Cardiac fibroblast (primary cell): ENCODE data around the gene ALS2.

Experiments
- DNase-seq, 2 donors: peaks; one replicate each; pipeline versions ENCODE4 v3.0.0 to v3.0.0-alpha.2; 2010; ENCODE audit warnings: low read depth in 2 of 2
- H3K4me3 ChIP-seq, 2 donors: replicated peaks in 1 of 2; 1 replicate in 1 of 2; 2 replicates in 1 of 2; pipeline ENCODE4 v1.5.1; 2011; ENCODE audit warnings: low read depth in 2 of 2, low read length in 2 of 2, mild to moderate bottlenecking in 2 of 2, moderate library complexity in 1 of 2
- CTCF ChIP-seq: IDR thresholded peaks from one replicate; pipeline ENCODE4 v1.5.1; 2011; ENCODE audit warnings: low read depth, mild to moderate bottlenecking, low read length, inconsistent platforms

ALS2 gene

DNA sequence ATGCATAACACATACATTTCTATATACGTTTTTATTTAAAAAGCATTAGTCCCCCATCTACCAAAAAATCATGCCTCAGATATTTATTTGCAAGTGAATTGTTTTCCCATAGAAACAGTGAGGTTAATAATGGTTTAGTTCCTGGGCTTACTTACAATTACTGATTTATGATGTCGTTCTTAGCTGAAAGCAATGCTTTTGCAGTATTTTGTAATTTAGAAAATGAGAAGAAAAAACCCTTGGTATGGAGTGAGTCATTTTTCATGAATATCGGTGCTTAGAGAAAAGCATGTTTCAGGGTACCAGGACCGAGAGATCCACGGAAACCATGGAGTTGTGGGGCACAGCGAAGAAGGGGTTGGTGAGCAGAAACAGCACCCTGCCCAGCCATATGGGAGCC is 13.6 kb upstream of the ALS2 start:
- no peak for TF ChIP-seq CTCF
- no peak overlapping the region for H3K4me3 ChIP-seq
- no peak for DNase-seq

- no peak for DNase-seq
- no peak for TF ChIP-seq CTCF
- H3K4me3 ChIP-seq = no peak overlapping the region
Observed at GRCh38 chr2:201793631-201794030, 12.9 kb upstream of the ALS2 start.

GRCh38 chr2:201790989-201791388 is 10.3 kb upstream of the ALS2 start:
- H3K4me3 ChIP-seq = no peak overlapping the region

DNA sequence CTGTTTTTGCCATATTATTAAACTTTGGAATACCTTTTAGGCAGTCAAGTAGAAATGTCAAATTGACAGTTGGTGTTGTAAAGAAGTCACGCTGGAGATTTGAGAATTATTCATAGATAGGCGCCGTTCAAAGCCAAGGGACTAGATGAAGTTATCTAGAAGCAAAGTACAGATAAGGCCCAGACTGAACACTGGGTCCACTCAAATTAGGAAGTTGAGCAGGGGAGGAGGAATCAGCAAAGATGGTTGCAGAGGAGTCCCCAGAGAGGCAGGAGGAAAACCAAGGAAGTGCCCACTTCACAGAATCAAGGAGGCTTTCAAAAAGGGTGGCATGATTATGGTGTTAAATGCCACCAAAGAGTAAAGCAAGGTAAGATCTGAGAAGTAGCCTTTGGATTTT is 9.6 kb upstream of the ALS2 start:
- DNase-seq = no peak
- no peak overlapping the region for H3K4me3 ChIP-seq
- no peak for TF ChIP-seq CTCF

More at GRCh38 chr2:201790989-201791388, 10.3 kb upstream of the ALS2 start:
- no peak for DNase-seq
- TF ChIP-seq CTCF = no peak

DNA sequence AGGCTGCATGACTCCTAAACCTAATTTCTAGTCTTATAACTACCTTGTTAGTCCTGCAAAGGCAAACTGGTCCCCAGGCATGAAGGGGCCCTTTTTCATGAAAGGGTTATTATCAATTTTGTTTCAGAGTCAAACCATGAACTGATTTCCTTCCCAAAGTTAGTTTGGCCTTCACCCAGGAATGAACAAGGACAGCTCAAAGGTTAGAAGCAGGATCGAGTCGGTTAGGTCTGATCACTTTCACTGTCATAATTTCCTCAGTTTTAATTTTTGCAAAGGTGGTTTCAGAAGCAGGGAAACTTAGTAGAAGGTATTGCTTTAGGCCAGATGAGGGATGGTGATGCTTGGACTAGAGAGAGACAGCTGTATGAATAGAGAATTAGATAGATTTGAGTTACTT is 8.7 kb upstream of the ALS2 start:
- no peak overlapping the region for H3K4me3 ChIP-seq
- no peak for DNase-seq
- no peak for TF ChIP-seq CTCF

DNA sequence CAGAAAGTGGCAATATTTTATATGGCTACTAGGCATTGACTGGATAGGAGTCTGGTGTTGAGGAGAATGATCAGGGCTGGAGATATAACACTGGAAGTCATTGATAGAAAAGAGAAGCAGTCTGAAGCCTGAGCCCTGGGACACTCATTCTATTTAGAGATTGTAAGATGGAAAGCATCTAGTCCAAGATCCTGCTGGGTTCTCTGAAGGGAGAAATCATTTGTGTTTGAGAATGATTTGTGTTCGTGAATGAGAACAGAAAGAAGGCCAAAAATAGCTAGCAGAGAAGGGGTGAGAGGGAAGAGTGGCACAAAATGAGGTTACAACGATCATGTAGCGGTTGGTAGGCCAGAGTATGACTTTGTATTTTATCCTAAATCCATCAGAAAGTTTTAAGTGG is 7.6 kb upstream of the ALS2 start:
- TF ChIP-seq CTCF = no peak
- H3K4me3 ChIP-seq = no peak overlapping the region
- no peak for DNase-seq

GRCh38 chr2:201786471-201786870 is 5.7 kb upstream of the ALS2 start:
- DNase-seq = no peak
- TF ChIP-seq CTCF = no peak
- H3K4me3 ChIP-seq = no peak overlapping the region
